Measurements from ENCODE around the gene ZPBP2. TPM values are rescaled to one million over a fixed set of nuclear protein-coding genes. Genes with fewer than 3 reads are reported as not detected.

ZPBP2 gene
- total RNA-seq, 5 donors from 2014 or later (not counting 1 experiment from before 2014, with no cell fraction given): 0.19 TPM; not detected in 4

GRCh38 chr17:39863244-39863917, 4.6 kb upstream of the ZPBP2 start:
- Mint-ChIP-seq H3K4me1 (peaks cover 66 to 75% (median 75%) of the 10 kb centered on the region in 3 donors), H3K27me3 (no peaks in the 10 kb centered on the region), H3K36me3 (peaks cover 4% of the 10 kb centered on the region), H3K4me3 (peak overlapping the region; percentile 89 to 97 (median 97)), H3K9me3 (no peaks in the 10 kb centered on the region), H3K27ac (peak overlapping the region; percentile 92 to 96)
- ChIA-PET POLR2A (no interaction called here), CTCF (interaction anchor here in 1 of 2 donors (0.7 to 3.3 kb wide), 2 partner anchors 87 to 242 kb away, joined by 3 to 16 read pairs; no protein-coding TSS in a partner anchor)
- no peaks in the 10 kb centered on the region for H3K27me3 ChIP-seq (replicated peaks in 1 of 2; ENCODE audit: control insufficient read depth in 2 of 2, extremely low read depth in 1 of 2, insufficient read depth in 2 of 2, low read length in 1 of 2)
- 10% methylated on average over 2 of the region's 7 CpGs for WGBS (ENCODE audit: insufficient coverage)
- peaks cover 31 to 40% of the 10 kb centered on the region in 2 experiments for H3K4me1 ChIP-seq (ENCODE audit: control insufficient read depth in 1 of 2, extremely low read depth in 1 of 2, insufficient read depth in 2 of 2, low read length in 2 of 2)
- peaks cover 0 to 2% of the 10 kb centered on the region in 2 donors for H3K36me3 ChIP-seq (ENCODE audit: control insufficient read depth in 2 of 2, extremely low read depth in 1 of 2, insufficient read depth in 1 of 2, low read length in 1 of 2)
- H3K4me3 ChIP-seq (ENCODE audit: control insufficient read depth in 1 of 2, extremely low read depth in 1 of 2, low read length in 1 of 2): peak overlapping the region; percentile 80 to 84
- DNase-seq (no peak), ATAC-seq (replicated peaks in 1 of 4) (peak in 3 of 4 experiments; percentile 22 to 33 (median 32))
- peak overlapping the region; percentile 96 for H3K27ac ChIP-seq (ENCODE audit: low read length)
- H3K9me3 ChIP-seq: no peaks in the 10 kb centered on the region

GRCh38 chr17:39863918-39864746, 3.9 kb upstream of the ZPBP2 start, which contains the start of gene IKZF3:
IKZF3 (minus strand) TSS chr17:39864312; CDS start chr17:39864126, 186 bp downstream.
- H3K36me3 Mint-ChIP-seq: peaks cover 4% of the 10 kb centered on the region
- Histone ChIP-seq H3K27me3 (replicated peaks in 1 of 2; ENCODE audit: control insufficient read depth in 2 of 2, extremely low read depth in 1 of 2, insufficient read depth in 2 of 2, low read length in 1 of 2) (no peaks in the 10 kb centered on the region), H3K27ac (ENCODE audit: low read length) (peak within 1 kb of the TSS; percentile 96), H3K4me3 (ENCODE audit: control insufficient read depth in 1 of 2, extremely low read depth in 1 of 2, low read length in 1 of 2) (peak within 1 kb of the TSS; percentile 80 to 84), H3K4me1 (ENCODE audit: control insufficient read depth in 1 of 2, extremely low read depth in 1 of 2, insufficient read depth in 2 of 2, low read length in 2 of 2) (peaks cover 31 to 37% of the 10 kb centered on the region in 2 experiments), H3K9me3 (no peaks in the 10 kb centered on the region), H3K36me3 (ENCODE audit: control insufficient read depth in 2 of 2, extremely low read depth in 1 of 2, insufficient read depth in 1 of 2, low read length in 1 of 2) (peaks cover 0 to 2% of the 10 kb centered on the region in 2 donors)
- no peaks in the 10 kb centered on the region for H3K9me3 Mint-ChIP-seq
- peak within 1 kb of the TSS; percentile 89 to 97 (median 97) for H3K4me3 Mint-ChIP-seq
- peaks cover 68 to 78% (median 73%) of the 10 kb centered on the region in 3 donors for H3K4me1 Mint-ChIP-seq
- no peaks in the 10 kb centered on the region for H3K27me3 Mint-ChIP-seq
- ChIA-PET CTCF (interaction anchor here (0.7 to 1.2 kb wide), 3 partner anchors 88 to 336 kb away, joined by 3 read pairs; no protein-coding TSS in a partner anchor), POLR2A (interaction anchor here (0.7 to 1.1 kb wide), 3 partner anchors 62 to 118 kb away, joined by 3 read pairs; no protein-coding TSS in a partner anchor)
- WGBS (ENCODE audit: insufficient coverage): 1% methylated on average over 41 of the region's 50 CpGs
- peak; percentile 62 to 94 (median 80) for DNase-seq
- ATAC-seq (replicated peaks in 1 of 4): peak; percentile 79 to 88 (median 82)
- peak within 1 kb of the TSS; percentile 92 to 96 for H3K27ac Mint-ChIP-seq

- H3K27ac Mint-ChIP-seq: peak overlapping the region; percentile 92 to 96
- no peaks in the 10 kb centered on the region for H3K27me3 Mint-ChIP-seq
- Histone ChIP-seq H3K27me3 (replicated peaks in 1 of 2; ENCODE audit: control insufficient read depth in 2 of 2, extremely low read depth in 1 of 2, insufficient read depth in 2 of 2, low read length in 1 of 2) (no peaks in the 10 kb centered on the region), H3K4me1 (ENCODE audit: control insufficient read depth in 1 of 2, extremely low read depth in 1 of 2, insufficient read depth in 2 of 2, low read length in 2 of 2) (peaks cover 28 to 29% of the 10 kb centered on the region in 2 experiments), H3K27ac (ENCODE audit: low read length) (peak overlapping the region; percentile 96), H3K36me3 (ENCODE audit: control insufficient read depth in 2 of 2, extremely low read depth in 1 of 2, insufficient read depth in 1 of 2, low read length in 1 of 2) (no peaks in the 10 kb centered on the region), H3K4me3 (ENCODE audit: control insufficient read depth in 1 of 2, extremely low read depth in 1 of 2, low read length in 1 of 2) (no peak overlapping the region), H3K9me3 (no peaks in the 10 kb centered on the region)
- peak in 1 of 35 experiments; percentile 33 for DNase-seq
- CTCF ChIA-PET: no interaction called here
- ATAC-seq (replicated peaks in 1 of 4): no peak
- no peaks in the 10 kb centered on the region for H3K9me3 Mint-ChIP-seq
- POLR2A ChIA-PET: no interaction called here
- peak overlapping the region; percentile 50 to 97 (median 53) for H3K4me3 Mint-ChIP-seq
- H3K36me3 Mint-ChIP-seq: no peaks in the 10 kb centered on the region
- WGBS (ENCODE audit: insufficient coverage): no CpG with 5 or more reads among the region's 8 CpGs
- H3K4me1 Mint-ChIP-seq: peaks cover 52 to 62% (median 58%) of the 10 kb centered on the region in 3 donors
Measured at GRCh38 chr17:39866013-39866730, 1.8 kb upstream of the ZPBP2 start.

GRCh38 chr17:39867084-39867879, 720 bp upstream of the ZPBP2 start:
- H3K4me3 Mint-ChIP-seq: peak overlapping the region; percentile 68 to 80 (median 77)
- Histone ChIP-seq H3K36me3 (ENCODE audit: control insufficient read depth in 2 of 2, extremely low read depth in 1 of 2, insufficient read depth in 1 of 2, low read length in 1 of 2) (no peaks in the 10 kb centered on the region), H3K4me1 (ENCODE audit: control insufficient read depth in 1 of 2, extremely low read depth in 1 of 2, insufficient read depth in 2 of 2, low read length in 2 of 2) (peaks cover 23 to 24% of the 10 kb centered on the region in 2 experiments), H3K4me3 (ENCODE audit: control insufficient read depth in 1 of 2, extremely low read depth in 1 of 2, low read length in 1 of 2) (peak overlapping the region in 1 of 2 donors; percentile 59), H3K27me3 (replicated peaks in 1 of 2; ENCODE audit: control insufficient read depth in 2 of 2, extremely low read depth in 1 of 2, insufficient read depth in 2 of 2, low read length in 1 of 2) (no peaks in the 10 kb centered on the region), H3K9me3 (no peaks in the 10 kb centered on the region), H3K27ac (ENCODE audit: low read length) (peak overlapping the region; percentile 96)
- peak; percentile 17 to 90 (median 54) for DNase-seq
- H3K36me3 Mint-ChIP-seq: no peaks in the 10 kb centered on the region
- H3K27ac Mint-ChIP-seq: peak overlapping the region; percentile 89 to 91
- ChIA-PET POLR2A (no interaction called here), CTCF (interaction anchor here in 1 of 2 donors (0.8 kb wide), 1 partner anchor 102 kb away, joined by 3 read pairs; no protein-coding TSS in a partner anchor)
- peak; percentile 14 to 45 (median 24) for ATAC-seq (replicated peaks in 1 of 4)
- H3K9me3 Mint-ChIP-seq: no peaks in the 10 kb centered on the region
- 19% methylated on average over 15 of the region's 21 CpGs for WGBS (ENCODE audit: insufficient coverage)
- peaks cover 47 to 55% (median 53%) of the 10 kb centered on the region in 3 donors for H3K4me1 Mint-ChIP-seq
- no peaks in the 10 kb centered on the region for H3K27me3 Mint-ChIP-seq

- DNase-seq (no peak), ATAC-seq (replicated peaks in 1 of 4) (no peak)
- 92% methylated on average over 17 of the region's 17 CpGs for WGBS (ENCODE audit: insufficient coverage)
- Histone ChIP-seq H3K4me3 (ENCODE audit: control insufficient read depth in 1 of 2, extremely low read depth in 1 of 2, low read length in 1 of 2) (no peak overlapping the region), H3K4me1 (ENCODE audit: control insufficient read depth in 1 of 2, extremely low read depth in 1 of 2, insufficient read depth in 2 of 2, low read length in 2 of 2) (peaks cover 22 to 24% of the 10 kb centered on the region in 2 experiments), H3K9me3 (no peaks in the 10 kb centered on the region), H3K27ac (ENCODE audit: low read length) (peak overlapping the region; percentile 96), H3K36me3 (ENCODE audit: control insufficient read depth in 2 of 2, extremely low read depth in 1 of 2, insufficient read depth in 1 of 2, low read length in 1 of 2) (no peaks in the 10 kb centered on the region), H3K27me3 (replicated peaks in 1 of 2; ENCODE audit: control insufficient read depth in 2 of 2, extremely low read depth in 1 of 2, insufficient read depth in 2 of 2, low read length in 1 of 2) (no peaks in the 10 kb centered on the region)
- Mint-ChIP-seq H3K27ac (peak overlapping the region in 1 of 2 donors; percentile 63), H3K4me1 (peaks cover 43 to 52% (median 45%) of the 10 kb centered on the region in 3 donors), H3K36me3 (no peaks in the 10 kb centered on the region), H3K4me3 (peak overlapping the region; percentile 68 to 80 (median 77)), H3K27me3 (no peaks in the 10 kb centered on the region), H3K9me3 (no peaks in the 10 kb centered on the region)
- ChIA-PET POLR2A (no interaction called here), CTCF (no interaction called here)
Measured at GRCh38 chr17:39868554-39868942, 546 bp downstream of the ZPBP2 start.

Measured in T-cell (primary cell).